GM21528 (cell line): ENCODE results near the gene CDH15.
"Not testable (repeated sequence)": the region's sequence is repeated elsewhere in the genome, so short reads cannot be mapped to it uniquely, and the experiment has no call there.

Experiments
- ATAC-seq: cut with Tn5 transposase; IDR thresholded peaks from one replicate; pipeline ENCODE4 v1.9.1; 2021; ENCODE audit warnings: mild to moderate bottlenecking, moderate library complexity; ENCODE audit not compliant: unreplicated experiment, low FRiP score

CDH15 gene

DNA sequence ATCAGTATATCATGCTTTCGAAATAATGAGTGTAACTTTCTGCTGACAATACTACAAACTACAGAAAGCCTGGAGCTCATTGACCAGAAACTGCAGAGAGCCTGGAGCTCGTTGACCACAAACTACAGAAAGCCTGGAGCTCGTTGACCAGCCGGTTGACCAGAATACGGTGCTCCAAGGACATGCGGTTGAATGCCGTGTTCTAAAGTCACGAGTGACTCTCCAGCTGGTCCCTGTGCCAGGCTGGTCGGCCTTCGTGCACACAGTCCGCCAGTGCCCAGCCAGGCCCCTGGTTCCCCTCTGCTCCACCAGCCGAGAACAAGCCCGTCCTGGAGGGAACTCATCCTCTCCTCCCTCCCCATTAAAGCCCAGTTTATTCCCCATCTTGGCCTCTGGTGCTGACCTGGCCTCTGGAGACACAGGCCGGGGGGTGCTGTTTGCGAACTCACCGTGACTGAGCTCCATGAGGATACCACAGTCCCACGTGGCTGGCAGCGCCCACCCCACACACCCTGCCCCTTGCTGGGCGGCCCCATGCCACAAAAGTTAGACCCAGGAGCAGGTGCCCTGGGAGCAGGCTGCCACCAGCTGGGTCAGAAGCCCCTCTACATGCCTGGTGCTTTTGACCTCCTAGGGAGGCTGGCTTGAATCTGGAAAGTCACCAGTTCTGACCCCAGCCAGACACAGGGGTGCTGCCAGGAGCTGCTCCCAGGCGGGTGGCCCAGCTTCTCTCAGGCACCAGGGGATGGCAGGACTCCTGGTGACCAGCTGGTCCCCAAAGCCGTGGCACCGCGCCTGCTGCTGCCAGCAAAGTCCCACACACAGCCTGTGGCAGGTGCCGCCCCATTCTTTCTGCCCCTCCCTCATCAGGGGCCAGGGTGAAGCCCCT is 15.5 kb upstream of the CDH15 start:
- ATAC-seq = no peak

GRCh38 chr16:89156740-89157645 is 14.6 kb upstream of the CDH15 start:
- no peak for ATAC-seq

- no peak for ATAC-seq
These were observed 13.8 kb upstream of the CDH15 start for GRCh38 chr16:89157778-89158177.

GRCh38 chr16:89159066-89159849 is 12.3 kb upstream of the CDH15 start:
- no peak for ATAC-seq

GRCh38 chr16:89159850-89160354 is 11.6 kb upstream of the CDH15 start:
- ATAC-seq = no peak

DNA sequence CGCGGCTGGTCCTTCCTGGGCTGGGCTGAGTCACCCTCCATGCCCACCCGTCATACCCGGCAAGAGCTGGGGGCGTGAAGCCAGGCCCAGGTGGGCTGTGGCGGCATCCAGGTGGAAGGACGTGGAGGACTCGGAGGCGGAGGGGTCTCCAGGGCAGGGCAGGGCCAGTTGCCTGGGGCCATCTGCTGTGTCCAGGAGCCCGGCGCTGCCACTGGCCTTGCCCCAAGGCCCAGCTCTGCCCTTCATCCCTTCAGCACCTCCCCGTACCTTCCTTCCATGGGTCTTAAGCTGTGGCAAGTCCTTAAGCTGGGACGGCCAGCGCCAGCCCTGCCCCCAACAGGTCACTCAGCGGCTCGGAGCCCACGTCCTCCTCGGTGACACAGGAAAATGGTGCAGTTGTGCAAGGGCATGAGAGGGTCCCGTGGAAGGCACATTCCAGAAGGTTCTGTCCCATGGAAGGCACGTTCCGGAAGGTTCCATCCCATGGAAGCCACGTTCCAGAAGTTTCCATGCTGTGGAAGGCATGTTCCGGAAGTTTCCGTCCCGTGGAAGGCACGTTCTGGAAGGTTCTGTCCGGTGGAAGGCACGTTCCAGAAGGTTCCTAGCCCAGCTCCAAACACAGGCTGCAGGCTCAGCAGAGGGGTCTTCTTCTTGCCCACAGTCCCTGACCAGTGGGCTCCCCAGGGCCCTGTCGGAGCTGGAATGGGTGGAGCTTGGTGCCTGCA is 10.4 kb upstream of the CDH15 start:
- no peak for ATAC-seq

GRCh38 chr16:89161763-89162713 is 9.5 kb upstream of the CDH15 start:
- ATAC-seq = no peak

DNA sequence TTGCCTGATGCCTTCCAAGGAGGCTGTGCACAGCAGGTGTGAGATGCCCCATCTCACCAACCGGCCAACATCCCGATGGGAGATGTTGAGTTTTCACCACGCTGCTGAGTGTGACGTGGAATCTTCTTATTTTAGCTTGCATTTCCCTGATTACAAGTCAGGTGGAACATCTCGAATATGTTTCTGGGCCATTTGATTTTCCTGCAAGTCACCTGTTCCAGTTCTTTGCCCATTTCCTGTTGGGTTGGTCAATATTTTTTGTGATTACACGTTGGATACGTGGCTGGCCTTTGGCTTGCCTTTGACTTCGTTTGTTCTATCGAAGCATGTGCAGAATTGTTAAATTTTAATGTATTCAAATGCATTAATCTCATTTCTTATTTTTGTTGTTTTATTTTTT is 8.3 kb upstream of the CDH15 start:
- ATAC-seq = no peak

GRCh38 chr16:89164436-89164835 is 7.1 kb upstream of the CDH15 start:
- ATAC-seq = no peak

GRCh38 chr16:89164847-89165680 is 6.5 kb upstream of the CDH15 start:
- ATAC-seq = no peak

GRCh38 chr16:89165681-89165979 is 5.9 kb upstream of the CDH15 start:
- not testable (repeated sequence) for ATAC-seq

DNA sequence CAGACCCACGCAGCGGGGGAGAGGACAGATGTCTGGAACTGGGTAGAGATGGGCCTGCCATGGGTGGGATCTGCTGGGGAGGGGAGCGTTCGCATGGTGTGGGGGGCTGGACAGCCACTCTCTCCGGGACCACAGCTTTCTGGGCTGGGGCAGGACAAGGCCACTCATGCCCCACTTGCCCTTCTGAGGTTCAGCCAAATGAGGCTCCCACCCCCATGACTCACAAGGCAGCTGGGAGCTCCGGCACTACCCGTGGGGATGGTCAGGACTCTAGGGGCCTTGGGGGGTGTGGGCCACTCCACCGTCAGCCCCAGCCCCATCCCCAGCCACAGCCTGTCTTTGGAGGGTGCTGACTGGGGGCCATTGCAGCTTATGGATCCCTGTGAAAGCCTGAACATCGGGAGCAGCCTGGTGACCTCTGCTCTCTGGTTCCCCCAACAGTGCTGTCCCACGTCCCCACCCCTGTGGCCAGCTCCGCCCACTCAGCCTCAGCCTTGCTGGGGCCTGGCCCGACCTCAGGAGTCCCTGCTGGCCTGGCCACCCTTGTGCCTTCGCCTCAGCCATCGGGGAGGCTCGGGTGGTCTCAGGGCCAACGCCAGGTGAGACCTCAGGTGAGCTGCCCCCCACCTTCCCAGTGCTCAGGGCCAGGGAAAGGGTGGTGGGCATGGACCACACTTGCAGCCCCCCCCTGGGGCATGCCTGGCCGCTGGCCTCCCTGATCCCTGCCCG is 4.7 kb upstream of the CDH15 start:
- ATAC-seq = no peak

- no peak for ATAC-seq
These were observed 4.1 kb upstream of the CDH15 start for GRCh38 chr16:89167425-89167941.

GRCh38 chr16:89168381-89169189 is 3.0 kb upstream of the CDH15 start:
- ATAC-seq = no peak

GRCh38 chr16:89169778-89170177 is 1.8 kb upstream of the CDH15 start:
- no peak for ATAC-seq
